ENCODE results near the gene GALNT2. TPM values are rescaled to one million over a fixed set of nuclear protein-coding genes. Genes with fewer than 3 reads are reported as not detected.

Gene GALNT2
- total and polyA plus RNA-seq, 2 donors (not counting 1 experiment from before 2014, with no cell fraction given): 19.0 to 184 TPM

DNA sequence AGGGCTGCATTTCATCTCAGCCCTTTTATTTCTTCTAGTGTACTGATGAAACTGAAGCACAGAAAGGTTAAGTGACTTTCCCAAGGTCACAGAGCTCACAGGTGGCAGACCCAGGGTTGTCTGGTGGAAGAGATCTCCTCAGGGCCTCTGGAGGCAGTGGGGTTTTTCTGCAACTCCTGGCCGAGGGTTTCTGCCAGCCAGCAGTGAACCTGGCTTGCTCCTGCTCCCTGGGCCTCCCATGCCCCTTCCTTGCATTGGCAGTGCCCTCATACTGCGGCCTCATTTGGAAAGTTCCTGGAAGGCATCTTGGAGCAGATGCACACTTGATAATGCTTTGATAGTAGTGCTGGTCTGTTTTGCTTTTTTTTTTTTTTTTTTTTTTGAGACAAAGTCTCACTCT lies 7.7 kb downstream of the GALNT2 start:
- Histone ChIP-seq H3K27ac (ENCODE audit: low read length in 2 of 2) (no peak overlapping the region), H3K36me3 (replicated peaks in 1 of 2; ENCODE audit: control extremely low read depth in 1 of 2, control insufficient read depth in 1 of 2, extremely low read depth in 1 of 2, insufficient read depth in 2 of 2, low read length in 1 of 2) (peaks cover 0 to 6% of the 10 kb centered on the region in 2 experiments), H4K20me1 (ENCODE audit: control insufficient read depth, insufficient read depth, low read length, poor library complexity, severe bottlenecking) (peaks cover 86% of the 10 kb centered on the region), H3K9me3 (ENCODE audit: control extremely low read depth in 1 of 3, control insufficient read depth in 2 of 3, insufficient read depth in 1 of 3, low read length in 2 of 3) (no peaks in the 10 kb centered on the region), H3K27me3 (replicated peaks in 1 of 4; ENCODE audit: control extremely low read depth in 1 of 4, control insufficient read depth in 3 of 4, insufficient read depth in 4 of 4, low read length in 3 of 4) (no peaks in the 10 kb centered on the region), H3K4me3 (ENCODE audit: control extremely low read depth in 1 of 5, extremely low read depth in 1 of 5, insufficient read depth in 1 of 5, low read depth in 2 of 5, low read length in 4 of 5) (no peak overlapping the region), H3K4me2 (replicated peaks; ENCODE audit: low read depth, low read length, poor library complexity, severe bottlenecking) (no peak overlapping the region), H3K9ac (ENCODE audit: low read length) (no peak overlapping the region), H2AFZ (ENCODE audit: insufficient read depth, low read depth, low read length, poor library complexity, severe bottlenecking) (no peak overlapping the region), H3K4me1 (ENCODE audit: control insufficient read depth in 2 of 2, insufficient read depth in 2 of 2, low read length in 2 of 2) (no peaks in the 10 kb centered on the region), H3K79me2 (ENCODE audit: control insufficient read depth, insufficient read depth, low read length) (peaks cover 89% of the 10 kb centered on the region)
- H3K27me3 Mint-ChIP-seq: no peaks in the 10 kb centered on the region
- POLR2A ChIA-PET: interaction anchor here (0.7 kb wide), 1 partner anchor 23 kb away, joined by 4 read pairs; no protein-coding TSS in a partner anchor
- H3K4me1 Mint-ChIP-seq: peaks cover 48% of the 10 kb centered on the region
- no peak for ATAC-seq (ENCODE audit: low read depth)
- intact Hi-C loops (cut with micrococcal nuclease): no loop called here
- TF ChIP-seq EZH2 (IDR thresholded peaks at IDR 0.05; ENCODE audit: borderline replicate concordance, insufficient read depth, low read depth, low read length, poor library complexity, severe bottlenecking): no peak
- TF ChIP-seq, protein P1, sequence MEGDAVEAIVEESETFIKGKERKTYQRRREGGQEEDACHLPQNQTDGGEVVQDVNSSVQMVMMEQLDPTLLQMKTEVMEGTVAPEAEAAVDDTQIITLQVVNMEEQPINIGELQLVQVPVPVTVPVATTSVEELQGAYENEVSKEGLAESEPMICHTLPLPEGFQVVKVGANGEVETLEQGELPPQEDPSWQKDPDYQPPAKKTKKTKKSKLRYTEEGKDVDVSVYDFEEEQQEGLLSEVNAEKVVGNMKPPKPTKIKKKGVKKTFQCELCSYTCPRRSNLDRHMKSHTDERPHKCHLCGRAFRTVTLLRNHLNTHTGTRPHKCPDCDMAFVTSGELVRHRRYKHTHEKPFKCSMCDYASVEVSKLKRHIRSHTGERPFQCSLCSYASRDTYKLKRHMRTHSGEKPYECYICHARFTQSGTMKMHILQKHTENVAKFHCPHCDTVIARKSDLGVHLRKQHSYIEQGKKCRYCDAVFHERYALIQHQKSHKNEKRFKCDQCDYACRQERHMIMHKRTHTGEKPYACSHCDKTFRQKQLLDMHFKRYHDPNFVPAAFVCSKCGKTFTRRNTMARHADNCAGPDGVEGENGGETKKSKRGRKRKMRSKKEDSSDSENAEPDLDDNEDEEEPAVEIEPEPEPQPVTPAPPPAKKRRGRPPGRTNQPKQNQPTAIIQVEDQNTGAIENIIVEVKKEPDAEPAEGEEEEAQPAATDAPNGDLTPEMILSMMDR (IDR thresholded peaks at IDR 0.05): no peak
- no peak for DNase-seq
- CTCF ChIA-PET: interaction anchor here (1.8 kb wide), 1 partner anchor 413 kb away, joined by 5 read pairs; no protein-coding TSS in a partner anchor
- H3K9me3 Mint-ChIP-seq (ENCODE audit: insufficient read depth): no peaks in the 10 kb centered on the region
- H3K27ac Mint-ChIP-seq: no peak overlapping the region
- WGBS (ENCODE audit: insufficient coverage): 69% methylated on average over 1 of the region's 2 CpGs
- no peak overlapping the region for H3K4me3 Mint-ChIP-seq

DNA sequence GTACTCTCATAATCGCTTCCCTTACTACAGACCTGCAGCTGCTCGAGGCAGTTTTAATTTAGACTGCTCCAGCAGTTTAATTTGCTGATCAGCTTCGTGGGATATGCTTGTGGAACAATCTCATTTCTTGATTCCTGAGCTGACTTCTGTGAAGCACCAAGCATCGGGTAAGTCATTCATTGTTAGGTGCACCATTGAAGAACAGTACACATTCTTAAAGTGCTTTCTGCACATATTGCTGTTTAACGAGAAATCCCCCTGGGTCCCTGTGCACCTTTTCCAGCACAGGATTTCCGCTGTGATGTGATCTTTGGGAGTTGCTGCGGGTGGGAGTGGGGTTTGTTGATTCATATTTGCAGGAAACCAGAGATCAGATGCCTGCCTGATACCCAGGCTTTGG lies 9.1 kb downstream of the GALNT2 start:
- no peak overlapping the region for H3K4me2 ChIP-seq (replicated peaks; ENCODE audit: low read depth, low read length, poor library complexity, severe bottlenecking)
- ChIA-PET POLR2A (no interaction called here), CTCF (interaction anchor here (1.9 kb wide), 1 partner anchor 10 kb away, joined by 5 read pairs; no protein-coding TSS in a partner anchor)
- Mint-ChIP-seq H3K4me3 (no peak overlapping the region), H3K27me3 (no peaks in the 10 kb centered on the region), H3K9me3 (ENCODE audit: insufficient read depth) (no peaks in the 10 kb centered on the region), H3K4me1 (peaks cover 38% of the 10 kb centered on the region), H3K27ac (no peak overlapping the region)
- H3K4me1 ChIP-seq (ENCODE audit: control insufficient read depth in 2 of 2, insufficient read depth in 2 of 2, low read length in 2 of 2): no peaks in the 10 kb centered on the region
- no peak overlapping the region for H3K4me3 ChIP-seq (ENCODE audit: control extremely low read depth in 1 of 5, extremely low read depth in 1 of 5, insufficient read depth in 1 of 5, low read depth in 2 of 5, low read length in 4 of 5)
- peaks cover 0 to 6% of the 10 kb centered on the region in 2 experiments for H3K36me3 ChIP-seq (replicated peaks in 1 of 2; ENCODE audit: control extremely low read depth in 1 of 2, control insufficient read depth in 1 of 2, extremely low read depth in 1 of 2, insufficient read depth in 2 of 2, low read length in 1 of 2)
- WGBS (ENCODE audit: insufficient coverage): 56% methylated on average over 4 of the region's 7 CpGs
- H3K9ac ChIP-seq (ENCODE audit: low read length): no peak overlapping the region
- no peak for ATAC-seq (ENCODE audit: low read depth)
- no peak overlapping the region for H3K27ac ChIP-seq (ENCODE audit: low read length in 2 of 2)
- peaks cover 87% of the 10 kb centered on the region for H3K79me2 ChIP-seq (ENCODE audit: control insufficient read depth, insufficient read depth, low read length)
- DNase-seq: no peak
- no peak for TF ChIP-seq EZH2 (IDR thresholded peaks at IDR 0.05; ENCODE audit: borderline replicate concordance, insufficient read depth, low read depth, low read length, poor library complexity, severe bottlenecking)
- TF ChIP-seq, protein P1 (IDR thresholded peaks at IDR 0.05): no peak
- H3K9me3 ChIP-seq (ENCODE audit: control extremely low read depth in 1 of 3, control insufficient read depth in 2 of 3, insufficient read depth in 1 of 3, low read length in 2 of 3): no peaks in the 10 kb centered on the region
- H3K27me3 ChIP-seq (replicated peaks in 1 of 4; ENCODE audit: control extremely low read depth in 1 of 4, control insufficient read depth in 3 of 4, insufficient read depth in 4 of 4, low read length in 3 of 4): no peaks in the 10 kb centered on the region
- peaks cover 87% of the 10 kb centered on the region for H4K20me1 ChIP-seq (ENCODE audit: control insufficient read depth, insufficient read depth, low read length, poor library complexity, severe bottlenecking)
- H2AFZ ChIP-seq (ENCODE audit: insufficient read depth, low read depth, low read length, poor library complexity, severe bottlenecking): no peak overlapping the region
- intact Hi-C loops (cut with micrococcal nuclease): no loop called here
